Liver (tissue), 9 donors: ENCODE measurements around the gene MOB1B. TPM values are rescaled to one million over a fixed set of nuclear protein-coding genes. Genes with fewer than 3 reads are reported as not detected.

Source experiments
- DNase-seq: peaks from one replicate; pipeline ENCODE4 v3.0.0-alpha.2; 2017; ENCODE audit warnings: low spot score
- H3K27ac ChIP-seq, 2 donors: one replicate each; pipeline ENCODE4 v1.7.0; 2013; ENCODE audit warnings: inconsistent platforms in 2 of 2, low read length in 2 of 2, control low read depth in 1 of 2, low read depth in 1 of 2, mild to moderate bottlenecking in 1 of 2
- H3K27me3 ChIP-seq, 4 donors: one replicate each; pipeline versions ENCODE4 v1.6.1 to v1.7.0; 2013; ENCODE audit warnings: low read length in 3 of 4, inconsistent platforms in 1 of 4, mild to moderate bottlenecking in 1 of 4, moderate library complexity in 1 of 4; ENCODE audit not compliant: control insufficient read depth in 4 of 4, insufficient read depth in 4 of 4
- H3K36me3 ChIP-seq, 4 donors: one replicate each; pipeline versions ENCODE4 v1.6.1 to v1.7.0; 2013; ENCODE audit warnings: low read length in 3 of 4, mild to moderate bottlenecking in 3 of 4, low read depth in 1 of 4, moderate library complexity in 1 of 4; ENCODE audit not compliant: control insufficient read depth in 4 of 4, insufficient read depth in 3 of 4
- H3K4me1 ChIP-seq, 4 donors: one replicate each; pipeline versions ENCODE4 v1.6.1 to v1.7.0; 2013; ENCODE audit warnings: low read length in 3 of 4, mild to moderate bottlenecking in 3 of 4, moderate library complexity in 1 of 4; ENCODE audit not compliant: control insufficient read depth in 4 of 4, insufficient read depth in 4 of 4
- H3K4me3 ChIP-seq, 3 donors: one replicate each; pipeline versions ENCODE4 v1.6.1 to v1.7.0; 2013; ENCODE audit warnings: low read length in 3 of 3, control low read depth in 1 of 3, low read depth in 1 of 3, mild to moderate bottlenecking in 1 of 3
- H3K9ac ChIP-seq, 2 donors: one replicate each; pipeline ENCODE4 v1.7.0; 2013; ENCODE audit warnings: low read length in 2 of 2, mild to moderate bottlenecking in 2 of 2, moderate library complexity in 2 of 2, control low read depth in 1 of 2, low read depth in 1 of 2
- H3K9me3 ChIP-seq, 4 donors: one replicate each; pipeline versions ENCODE4 v1.6.1 to v1.7.0; 2013; ENCODE audit warnings: low read length in 3 of 4; ENCODE audit not compliant: control insufficient read depth in 4 of 4
- ATF3 ChIP-seq: IDR thresholded peaks from 2 replicates; pipeline ENCODE4 v1.6.1; 2016; ENCODE audit warnings: antibody characterized with exemption
- CTCF ChIP-seq: fragments of 150-350 bp; IDR thresholded peaks from 2 replicates; pipeline ENCODE4 v1.5.1; 2017; ENCODE audit warnings: improper control_type of control experiment, low read depth, low read length; ENCODE audit not compliant: missing input control
- EGR1 ChIP-seq, 2 donors: IDR thresholded peaks; 2 replicates each; pipeline ENCODE4 v1.6.1; 2016 to 2018; ENCODE audit warnings: antibody characterized with exemption in 2 of 2, low read depth in 2 of 2
- FOXA1 ChIP-seq: IDR thresholded peaks from 2 replicates; pipeline ENCODE4 v1.6.1; 2016; ENCODE audit warnings: antibody characterized with exemption
- FOXA2 ChIP-seq: IDR thresholded peaks from 2 replicates; pipeline ENCODE4 v1.6.1; 2016; ENCODE audit warnings: antibody characterized with exemption
- GABPA ChIP-seq, 2 donors: IDR thresholded peaks in 1 of 2; conservative IDR thresholded peaks in 1 of 2; 2 replicates each; pipeline ENCODE4 v1.6.1; 2016; ENCODE audit warnings: antibody characterized with exemption in 2 of 2, mild to moderate bottlenecking in 1 of 2, moderate library complexity in 1 of 2
- HNF4A ChIP-seq, 2 donors: conservative IDR thresholded peaks; 2 replicates each; pipeline ENCODE4 v1.6.1; 2016; ENCODE audit warnings: antibody characterized with exemption in 2 of 2, mild to moderate bottlenecking in 2 of 2
- HNF4G ChIP-seq: IDR thresholded peaks from 2 replicates; pipeline ENCODE4 v1.6.1; 2016; ENCODE audit warnings: antibody characterized with exemption
- JUND ChIP-seq, 2 donors: IDR thresholded peaks; 2 replicates each; pipeline ENCODE4 v1.6.1; 2016; ENCODE audit warnings: antibody characterized with exemption in 2 of 2
- MAX ChIP-seq: IDR thresholded peaks from 2 replicates; pipeline ENCODE4 v1.6.1; 2016; ENCODE audit warnings: antibody characterized with exemption
- NR2F2 ChIP-seq: IDR thresholded peaks from 2 replicates; pipeline ENCODE4 v1.6.1; 2016; ENCODE audit warnings: antibody characterized with exemption
- RAD21 ChIP-seq, 2 donors: IDR thresholded peaks; 2 replicates each; pipeline ENCODE4 v1.6.1; 2016; ENCODE audit warnings: antibody characterized with exemption in 2 of 2, mild to moderate bottlenecking in 2 of 2
- REST ChIP-seq: IDR thresholded peaks from 2 replicates; pipeline ENCODE4 v1.6.1; 2016; ENCODE audit warnings: antibody characterized with exemption, mild to moderate bottlenecking
- RXRA ChIP-seq, 2 donors: IDR thresholded peaks; 2 replicates each; pipeline ENCODE4 v1.6.1; 2017 to 2018; ENCODE audit warnings: antibody characterized with exemption in 2 of 2, mild to moderate bottlenecking in 1 of 2
- SP1 ChIP-seq: IDR thresholded peaks from 2 replicates; pipeline ENCODE4 v1.6.1; 2018; ENCODE audit warnings: antibody characterized with exemption, mild to moderate bottlenecking
- TAF1 ChIP-seq: conservative IDR thresholded peaks from 2 replicates; pipeline ENCODE4 v1.6.1; 2016; ENCODE audit warnings: antibody characterized with exemption, mild to moderate bottlenecking
- YY1 ChIP-seq: IDR thresholded peaks from 2 replicates; pipeline ENCODE4 v1.6.1; 2016; ENCODE audit warnings: antibody characterized with exemption, mild to moderate bottlenecking
- ZBTB33 ChIP-seq: IDR thresholded peaks from 2 replicates; pipeline ENCODE4 v1.6.1; 2016; ENCODE audit warnings: antibody characterized with exemption
- WGBS: extraction: QIAGEN DNeasy Blood & Tissue Kit; methylation state at CpG from one replicate; pipeline ENCODE4 v1.1.7; 2013; 5-methylcytosine and 5-hydroxymethylcytosine counted together
- polyA plus RNA-seq, 2 donors: library from polyadenylated mRNA; stranded (reverse) in 1 of 2; unstranded in 1 of 2; fragments of 200-250 nt in 1 of 2; fragments of >200 nt in 1 of 2; fragmentation: Nextera tagmentation in 1 of 2; extraction: Ambion mirVana in 1 of 2; gene quantifications; one replicate each; pipeline versions ENCODE4 v1.2.1 to v1.2.3, GENCODE V29; 2013 to 2015
- total RNA-seq, 2 donors: library from RNA; depleted of rRNA; stranded (reverse); fragments of >200 nt; gene quantifications; one replicate each; pipeline ENCODE4 v1.2.3, GENCODE V29; 2014
- donor health status: healthy.
- donor health status: healthy.
- donor health status: healthy.
- donor health status: healthy.
- donor health status: healthy.

MOB1B gene
- total and polyA plus RNA-seq, 4 donors: 2.1 to 69.0 (median 3.7) TPM

GRCh38 chr4:70976252-70976651 is 74.1 kb downstream of the MOB1B start:
- no peaks in the 10 kb centered on the region for H3K9me3 ChIP-seq
- WGBS: 86% methylated on average over 3 of the region's 3 CpGs
- no peak for TF ChIP-seq MAX
- TF ChIP-seq GABPA (IDR thresholded peaks at IDR 0.05 in 1 of 2, conservative IDR thresholded peaks at IDR 0.05 in 1 of 2): no peak
- TF ChIP-seq ATF3: no peak
- no peak for TF ChIP-seq RAD21 (IDR thresholded peaks at IDR 0.05)
- TF ChIP-seq CTCF: no peak
- no peak for TF ChIP-seq FOXA1
- no peak for TF ChIP-seq FOXA2
- TF ChIP-seq ZBTB33: no peak
- TF ChIP-seq TAF1: no peak

GRCh38 chr4:70979445-70980008 is 77.4 kb downstream of the MOB1B start:
- peaks cover 0 to 3% (median 0%) of the 10 kb centered on the region in 4 donors for H3K36me3 ChIP-seq
- 81% methylated on average over 1 of the region's 1 CpG for WGBS
- H3K9ac ChIP-seq: no peak overlapping the region
- H3K27me3 ChIP-seq: no peaks in the 10 kb centered on the region
- no peaks in the 10 kb centered on the region for H3K4me1 ChIP-seq
- no peak overlapping the region for H3K4me3 ChIP-seq
- no peaks in the 10 kb centered on the region for H3K9me3 ChIP-seq
- no peak for TF ChIP-seq RXRA (IDR thresholded peaks at IDR 0.05)
- TF ChIP-seq YY1: no peak
- TF ChIP-seq TAF1: no peak
- TF ChIP-seq HNF4G: no peak
- TF ChIP-seq REST: no peak
- TF ChIP-seq HNF4A (conservative IDR thresholded peaks at IDR 0.05): no peak
- TF ChIP-seq EGR1 (IDR thresholded peaks at IDR 0.05; ENCODE audit: low read depth in 2 of 2): no peak
- no peak for TF ChIP-seq FOXA2
- TF ChIP-seq GABPA (IDR thresholded peaks at IDR 0.05 in 1 of 2, conservative IDR thresholded peaks at IDR 0.05 in 1 of 2): no peak
- no peak for TF ChIP-seq NR2F2
- TF ChIP-seq ATF3: no peak
- no peak for TF ChIP-seq JUND (IDR thresholded peaks at IDR 0.05)
- TF ChIP-seq MAX: no peak
- no peak for TF ChIP-seq SP1
- TF ChIP-seq CTCF: no peak
- TF ChIP-seq RAD21 (IDR thresholded peaks at IDR 0.05): no peak
- no peak for TF ChIP-seq ZBTB33
- H3K27ac ChIP-seq: no peak overlapping the region
- no peak for DNase-seq

More at GRCh38 chr4:70976252-70976651, 74.1 kb downstream of the MOB1B start:
- H3K36me3 ChIP-seq: peaks cover 0 to 3% (median under 1%) of the 10 kb centered on the region in 4 donors
- DNase-seq: no peak
- no peak overlapping the region for H3K9ac ChIP-seq
- no peak overlapping the region for H3K27ac ChIP-seq
- H3K4me3 ChIP-seq: no peak overlapping the region
- H3K27me3 ChIP-seq: no peaks in the 10 kb centered on the region
- H3K4me1 ChIP-seq: no peaks in the 10 kb centered on the region
